Kidney (tissue), 14 donors: ENCODE measurements around the gene SCFD2. TPM values are rescaled to one million over a fixed set of nuclear protein-coding genes. Genes with fewer than 3 reads are reported as not detected.
"Not testable (repeated sequence)": the region's sequence is repeated elsewhere in the genome, so short reads cannot be mapped to it uniquely, and the experiment has no call there.

Experiments
- DNase-seq, 5 donors: peaks; one replicate each; pipeline ENCODE4 v3.0.0-alpha.2; 2013 to 2020
- FAIRE-seq: peaks from 2 replicates; lab custom pipeline; 2012; peaks lifted over from hg19 to GRCh38; lab: Jason Lieb, UNC
- H3K27ac ChIP-seq, 2 donors: one replicate each; pipeline ENCODE4 v1.7.0; 2013; ENCODE audit warnings: low read depth in 2 of 2, low read length in 2 of 2, inconsistent platforms in 1 of 2
- H3K27me3 ChIP-seq: one replicate; pipeline ENCODE4 v1.7.1; 2013; ENCODE audit warnings: low read length, inconsistent platforms; ENCODE audit not compliant: control insufficient read depth, insufficient read depth
- H3K36me3 ChIP-seq, 3 donors: one replicate each; pipeline versions ENCODE4 v1.7.0 to v1.7.1; 2013; ENCODE audit warnings: low read length in 3 of 3, control low read depth in 1 of 3, inconsistent platforms in 1 of 3; ENCODE audit not compliant: insufficient read depth in 3 of 3, control insufficient read depth in 2 of 3
- H3K4me1 ChIP-seq, 3 donors: one replicate each; pipeline versions ENCODE4 v1.7.0 to v1.7.1; 2013; ENCODE audit warnings: low read length in 3 of 3, inconsistent platforms in 1 of 3, low read depth in 1 of 3; ENCODE audit not compliant: control insufficient read depth in 2 of 3, insufficient read depth in 2 of 3
- H3K4me3 ChIP-seq, 3 donors: one replicate each; pipeline versions ENCODE4 v1.7.0 to v1.8.1; 2013; ENCODE audit warnings: low read length in 3 of 3, control low read depth in 1 of 3, inconsistent platforms in 1 of 3
- H3K9ac ChIP-seq, 3 donors: one replicate each; pipeline versions ENCODE4 v1.7.0 to v1.7.1; 2013; ENCODE audit warnings: low read length in 3 of 3, control low read depth in 1 of 3, inconsistent platforms in 1 of 3
- H3K9me3 ChIP-seq, 3 donors: one replicate each; pipeline versions ENCODE4 v1.7.0 to v1.7.1; 2013; ENCODE audit warnings: low read length in 3 of 3, control low read depth in 1 of 3, inconsistent platforms in 1 of 3; ENCODE audit not compliant: control insufficient read depth in 2 of 3, insufficient read depth in 1 of 3
- CTCF ChIP-seq: IDR thresholded peaks from 3 replicates; pipeline ENCODE4 v1.5.1; 2012; ENCODE audit warnings: mild to moderate bottlenecking, moderate library complexity, borderline replicate concordance; ENCODE audit not compliant: insufficient read depth; ENCODE audit errors: extremely low read depth
- intact Hi-C: fragments of 100-400 bp; cut with DNase I; formaldehyde crosslinking; loops from one replicate; pipeline ENCODE4 v1.11.1; 2022
- polyA plus RNA-seq: library from polyadenylated mRNA; stranded (reverse); fragments of 350-450 nt; fragmentation: Illumina TruSeq; extraction: RNeasy Lipid Tissue Mini Kit (QIAGEN cat#74804); gene quantifications from one replicate; pipeline ENCODE4 v1.2.3, GENCODE V29; 2014; ENCODE audit warnings: low read depth, low replicate concordance; ENCODE audit not compliant: insufficient read depth
- total RNA-seq: library from RNA; stranded (reverse); fragmentation: NEBNext Ultra II Directional; extraction: Animal tissue kit (Norgen Biotek cat#: 25700); gene quantifications from one replicate; pipeline ENCODE4 v1.2.1, GENCODE V29; 2021
- donor health status: control.
- donor health status: control.
- donor health status: control.
- donor health status: control.
- donor health status: control.
- donor health status: DM: yes; HTN: yes; CAD: no.
- donor health status: Normal renal cell carcinoma (clear cell type).

The SCFD2 gene
- total and polyA plus RNA-seq, 2 donors from 2014 or later: 6.1 to 20.8 TPM

GRCh38 chr4:53040459-53040815 is 325.4 kb downstream of the SCFD2 start:
- intact Hi-C loops: no loop called here
- no peaks in the 10 kb centered on the region for H3K36me3 ChIP-seq
- no peak overlapping the region for H3K4me3 ChIP-seq
- FAIRE-seq (no peak), DNase-seq (no peak)
- H3K4me1 ChIP-seq: no peaks in the 10 kb centered on the region
- no peak overlapping the region for H3K9ac ChIP-seq
- no peak overlapping the region for H3K27ac ChIP-seq
- no peak for TF ChIP-seq CTCF
- H3K27me3 ChIP-seq: no peaks in the 10 kb centered on the region
- no peaks in the 10 kb centered on the region for H3K9me3 ChIP-seq

- intact Hi-C loops: no loop called here
- H3K4me3 ChIP-seq: no peak overlapping the region
- no peak overlapping the region for H3K27ac ChIP-seq
- H3K9ac ChIP-seq: no peak overlapping the region
- no peaks in the 10 kb centered on the region for H3K36me3 ChIP-seq
- no peaks in the 10 kb centered on the region for H3K27me3 ChIP-seq
- TF ChIP-seq CTCF: no peak
- FAIRE-seq: no peak
- H3K9me3 ChIP-seq: no peaks in the 10 kb centered on the region
- H3K4me1 ChIP-seq: no peaks in the 10 kb centered on the region
- no peak for DNase-seq
These were observed 326.0 kb downstream of the SCFD2 start for GRCh38 chr4:53039741-53040458.

- intact Hi-C loops: no loop called here
These were observed 328.0 kb downstream of the SCFD2 start for GRCh38 chr4:53037892-53038291.

GRCh38 chr4:53032908-53033307 is 333.0 kb downstream of the SCFD2 start:
- H3K36me3 ChIP-seq, FAIRE-seq, H3K9ac ChIP-seq: not testable (repeated sequence)

More at GRCh38 chr4:53037892-53038291, 328.0 kb downstream of the SCFD2 start:
- Histone ChIP-seq H3K4me1 (no peaks in the 10 kb centered on the region), H3K27me3 (no peaks in the 10 kb centered on the region), H3K9ac (no peak overlapping the region), H3K4me3 (no peak overlapping the region), H3K36me3 (no peaks in the 10 kb centered on the region), H3K27ac (no peak overlapping the region), H3K9me3 (no peaks in the 10 kb centered on the region)
- TF ChIP-seq CTCF: no peak
- DNase-seq: no peak
- no peak for FAIRE-seq

More at GRCh38 chr4:53032908-53033307, 333.0 kb downstream of the SCFD2 start:
- DNase-seq, intact Hi-C loops, H3K4me3 ChIP-seq, H3K9me3 ChIP-seq, H3K4me1 ChIP-seq, H3K27me3 ChIP-seq, H3K27ac ChIP-seq: not testable (repeated sequence)
